NT2/D1 (cell line): ENCODE data around the gene CREB3L1.

Experiments
- DNase-seq: peaks from one replicate; pipeline ENCODE4 v3.0.0-alpha.2; 2011; ENCODE audit warnings: low read depth, low spot score
- H3K27me3 ChIP-seq: 2 replicates; pipeline ENCODE4 v1.6.0; 2011; ENCODE audit warnings: mild to moderate bottlenecking; ENCODE audit not compliant: insufficient read length, insufficient read depth
- H3K36me3 ChIP-seq: 2 replicates; pipeline ENCODE4 v1.6.1; 2011; ENCODE audit warnings: mild to moderate bottlenecking, low read length, mixed read lengths; ENCODE audit not compliant: insufficient read depth, insufficient read length
- H3K4me1 ChIP-seq: 2 replicates; pipeline ENCODE4 v1.5.1; 2011; ENCODE audit not compliant: insufficient read depth, insufficient read length
- H3K4me3 ChIP-seq: 2 replicates; pipeline ENCODE4 v1.5.1; 2011; ENCODE audit warnings: low read depth; ENCODE audit not compliant: insufficient read length
- H3K9ac ChIP-seq: 2 replicates; pipeline ENCODE4 v1.6.0; 2011; ENCODE audit warnings: low read depth; ENCODE audit not compliant: insufficient read length
- H3K9me3 ChIP-seq: 2 replicates; pipeline ENCODE4 v1.5.1; 2011; ENCODE audit warnings: mild to moderate bottlenecking, low read length; ENCODE audit not compliant: insufficient read depth
- SUZ12 ChIP-seq: IDR thresholded peaks from 2 replicates; pipeline ENCODE4 v1.6.1; 2011; ENCODE audit not compliant: insufficient read length, insufficient read depth; ENCODE audit errors: extremely low read depth
- YY1 ChIP-seq: IDR thresholded peaks from 2 replicates; pipeline ENCODE4 v1.6.1; 2011; ENCODE audit not compliant: insufficient read length, insufficient read depth
- ZNF274 ChIP-seq: IDR thresholded peaks from 2 replicates; pipeline ENCODE4 v1.6.1; 2011; ENCODE audit warnings: mild to moderate bottlenecking, low read depth, low read length

CREB3L1 gene

GRCh38 chr11:46285594-46286033 is 8.2 kb downstream of the CREB3L1 start:
- H3K4me1 ChIP-seq: peaks cover 26% of the 10 kb centered on the region
- no peaks in the 10 kb centered on the region for H3K27me3 ChIP-seq
- TF ChIP-seq ZNF274 (no peak), YY1 (no peak), SUZ12 (no peak)
- H3K9me3 ChIP-seq: no peaks in the 10 kb centered on the region
- H3K9ac ChIP-seq: no peak overlapping the region
- DNase-seq: no peak
- no peak overlapping the region for H3K4me3 ChIP-seq
- H3K36me3 ChIP-seq: peaks cover 58% of the 10 kb centered on the region

GRCh38 chr11:46286789-46287188 is 9.3 kb downstream of the CREB3L1 start:
- Histone ChIP-seq H3K9me3 (no peaks in the 10 kb centered on the region), H3K9ac (no peak overlapping the region), H3K4me3 (no peak overlapping the region), H3K4me1 (peaks cover 26% of the 10 kb centered on the region), H3K36me3 (peaks cover 49% of the 10 kb centered on the region), H3K27me3 (no peaks in the 10 kb centered on the region)
- TF ChIP-seq ZNF274 (no peak), SUZ12 (no peak), YY1 (no peak)
- no peak for DNase-seq

- TF ChIP-seq YY1 (no peak), SUZ12 (no peak), ZNF274 (no peak)
- no peak for DNase-seq
- no peak overlapping the region for H3K4me3 ChIP-seq
- H3K9ac ChIP-seq: no peak overlapping the region
- H3K4me1 ChIP-seq: peaks cover 32% of the 10 kb centered on the region
- H3K9me3 ChIP-seq: no peaks in the 10 kb centered on the region
- H3K36me3 ChIP-seq: peaks cover 57% of the 10 kb centered on the region
- no peaks in the 10 kb centered on the region for H3K27me3 ChIP-seq
Measured at GRCh38 chr11:46288451-46288850, 11.0 kb downstream of the CREB3L1 start.

- no peak for DNase-seq
- Histone ChIP-seq H3K9me3 (no peaks in the 10 kb centered on the region), H3K4me3 (peak overlapping the region; percentile 4), H3K9ac (peak overlapping the region; percentile 70), H3K27me3 (no peaks in the 10 kb centered on the region), H3K4me1 (peaks cover 39% of the 10 kb centered on the region), H3K36me3 (peaks cover 46% of the 10 kb centered on the region)
- no peak for TF ChIP-seq ZNF274
- no peak for TF ChIP-seq SUZ12
- no peak for TF ChIP-seq YY1
Measured at GRCh38 chr11:46290011-46290410, 12.5 kb downstream of the CREB3L1 start.

GRCh38 chr11:46290598-46291309 is 13.3 kb downstream of the CREB3L1 start:
- Histone ChIP-seq H3K36me3 (peaks cover 39% of the 10 kb centered on the region), H3K9me3 (no peaks in the 10 kb centered on the region), H3K4me3 (no peak overlapping the region), H3K9ac (peak overlapping the region; percentile 70), H3K27me3 (no peaks in the 10 kb centered on the region), H3K4me1 (peaks cover 33% of the 10 kb centered on the region)
- TF ChIP-seq SUZ12 (no peak), ZNF274 (no peak), YY1 (no peak)
- peak; percentile 97 for DNase-seq

GRCh38 chr11:46291441-46292150 is 14.1 kb downstream of the CREB3L1 start:
- TF ChIP-seq SUZ12 (no peak), ZNF274 (no peak), YY1 (no peak)
- peaks cover 39% of the 10 kb centered on the region for H3K4me1 ChIP-seq
- peaks cover 36% of the 10 kb centered on the region for H3K36me3 ChIP-seq
- H3K27me3 ChIP-seq: no peaks in the 10 kb centered on the region
- DNase-seq: no peak
- H3K9ac ChIP-seq: peak overlapping the region; percentile 57
- H3K4me3 ChIP-seq: no peak overlapping the region
- no peaks in the 10 kb centered on the region for H3K9me3 ChIP-seq

- Histone ChIP-seq H3K36me3 (peaks cover 37% of the 10 kb centered on the region), H3K27me3 (no peaks in the 10 kb centered on the region), H3K9ac (peak overlapping the region; percentile 37), H3K9me3 (no peaks in the 10 kb centered on the region), H3K4me1 (peaks cover 45% of the 10 kb centered on the region), H3K4me3 (no peak overlapping the region)
- TF ChIP-seq SUZ12: no peak
- no peak for TF ChIP-seq YY1
- TF ChIP-seq ZNF274: no peak
- DNase-seq: no peak
Measured at GRCh38 chr11:46293066-46293465, 15.6 kb downstream of the CREB3L1 start.
